ENCODE results near the gene AP2A2.

The AP2A2 gene

GRCh38 chr11:901452-902061 lies 24.1 kb upstream of the AP2A2 start:
- H4K20me1 ChIP-seq (ENCODE audit: control insufficient read depth, insufficient read depth, low read depth, low read length), result peaks cover 4% of the 10 kb centered on the region; the same call in 1 of the 2 replicates
- no peak overlapping the region for H3K4me3 ChIP-seq (ENCODE audit: low read length)
- H3K4me2 ChIP-seq (ENCODE audit: low read length), result no peak overlapping the region
- H3K79me2 ChIP-seq (ENCODE audit: control insufficient read depth, low read length), result peaks cover 15% of the 10 kb centered on the region
- no peak overlapping the region for H3K27ac ChIP-seq (ENCODE audit: low read depth, low read length)
- TF ChIP-seq EZH2phosphoT487 (IDR thresholded peaks at IDR 0.05; ENCODE audit: borderline replicate concordance, low read length), result no peak
- no peak for TF ChIP-seq CTCF (IDR thresholded peaks at IDR 0.05; ENCODE audit: low read depth, low read length, poor library complexity, severe bottlenecking)
- H3K9me3 ChIP-seq (ENCODE audit: control insufficient read depth, insufficient read depth, low read length), result no peaks in the 10 kb centered on the region
- H3K27me3 ChIP-seq (ENCODE audit: control insufficient read depth, low read length), result no peaks in the 10 kb centered on the region
- no peaks in the 10 kb centered on the region for H3F3A ChIP-seq (ENCODE audit: control insufficient read depth, insufficient read depth)
- H3K4me1 ChIP-seq (ENCODE audit: control insufficient read depth, low read length), result no peaks in the 10 kb centered on the region
- peaks cover 70% of the 10 kb centered on the region for H3K36me3 ChIP-seq (ENCODE audit: control insufficient read depth, low read length)
- H3K9me2 ChIP-seq (replicated peaks; ENCODE audit: control insufficient read depth, low read length), result no peaks in the 10 kb centered on the region

GRCh38 chr11:904380-904779 lies 21.3 kb upstream of the AP2A2 start:
- H3K9me2 ChIP-seq (replicated peaks; ENCODE audit: control insufficient read depth, low read length), result no peaks in the 10 kb centered on the region
- no peaks in the 10 kb centered on the region for H3K27me3 ChIP-seq (ENCODE audit: control insufficient read depth, low read length)
- no peak overlapping the region for H3K4me3 ChIP-seq (ENCODE audit: low read length)
- H3F3A ChIP-seq (ENCODE audit: control insufficient read depth, insufficient read depth), result no peaks in the 10 kb centered on the region
- no peaks in the 10 kb centered on the region for H3K9me3 ChIP-seq (ENCODE audit: control insufficient read depth, insufficient read depth, low read length)
- peaks cover 7% of the 10 kb centered on the region; the same call in 1 of the 2 replicates for H4K20me1 ChIP-seq (ENCODE audit: control insufficient read depth, insufficient read depth, low read depth, low read length)
- H3K36me3 ChIP-seq (ENCODE audit: control insufficient read depth, low read length), result peaks cover 76% of the 10 kb centered on the region
- H3K4me2 ChIP-seq (ENCODE audit: low read length), result no peak overlapping the region
- H3K79me2 ChIP-seq (ENCODE audit: control insufficient read depth, low read length), result peaks cover 42% of the 10 kb centered on the region
- no peak overlapping the region for H3K27ac ChIP-seq (ENCODE audit: low read depth, low read length)
- no peak for TF ChIP-seq EZH2phosphoT487 (IDR thresholded peaks at IDR 0.05; ENCODE audit: borderline replicate concordance, low read length)
- no peak for TF ChIP-seq CTCF (IDR thresholded peaks at IDR 0.05; ENCODE audit: low read depth, low read length, poor library complexity, severe bottlenecking)
- peaks cover 11% of the 10 kb centered on the region for H3K4me1 ChIP-seq (ENCODE audit: control insufficient read depth, low read length)

- Histone ChIP-seq H4K20me1 (ENCODE audit: control insufficient read depth, insufficient read depth, low read depth, low read length) (peaks cover 7% of the 10 kb centered on the region; the same call in 1 of the 2 replicates), H3K4me2 (ENCODE audit: low read length) (no peak overlapping the region), H3K27ac (ENCODE audit: low read depth, low read length) (no peak overlapping the region), H3K4me3 (ENCODE audit: low read length) (no peak overlapping the region), H3K9me2 (replicated peaks; ENCODE audit: control insufficient read depth, low read length) (no peaks in the 10 kb centered on the region), H3K9me3 (ENCODE audit: control insufficient read depth, insufficient read depth, low read length) (no peaks in the 10 kb centered on the region), H3K79me2 (ENCODE audit: control insufficient read depth, low read length) (peaks cover 54% of the 10 kb centered on the region), H3K4me1 (ENCODE audit: control insufficient read depth, low read length) (peaks cover 17% of the 10 kb centered on the region), H3K36me3 (ENCODE audit: control insufficient read depth, low read length) (peaks cover 65% of the 10 kb centered on the region), H3K27me3 (ENCODE audit: control insufficient read depth, low read length) (no peaks in the 10 kb centered on the region), H3F3A (ENCODE audit: control insufficient read depth, insufficient read depth) (no peaks in the 10 kb centered on the region)
- no peak for TF ChIP-seq CTCF (IDR thresholded peaks at IDR 0.05; ENCODE audit: low read depth, low read length, poor library complexity, severe bottlenecking)
These were observed 19.7 kb upstream of the AP2A2 start for GRCh38 chr11:905952-906351.
